ENCODE data around the gene IFNA7.
"Not testable (repeated sequence)": the region's sequence is repeated elsewhere in the genome, so short reads cannot be mapped to it uniquely, and the experiment has no call there.

DNA sequence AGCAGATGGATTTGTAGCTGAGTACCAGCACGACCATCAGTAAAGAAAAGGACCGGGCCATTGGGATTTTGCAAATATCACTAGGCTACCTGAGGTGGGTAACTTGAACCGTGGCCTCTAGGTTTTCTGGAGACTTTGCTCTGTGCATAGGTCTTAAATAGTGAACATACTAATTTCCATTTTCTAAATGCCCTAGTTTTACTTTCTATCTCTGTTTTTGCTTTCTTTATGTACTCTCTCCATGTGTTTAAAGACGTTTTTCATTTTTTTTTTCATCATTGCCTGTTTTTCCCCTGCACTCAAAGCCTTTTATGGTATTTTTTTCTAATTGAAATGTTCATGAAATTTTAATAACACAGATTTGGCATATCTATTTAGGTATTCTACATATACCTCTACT is at the start of gene IFNA7:
- TF ChIP-seq, protein P1, sequence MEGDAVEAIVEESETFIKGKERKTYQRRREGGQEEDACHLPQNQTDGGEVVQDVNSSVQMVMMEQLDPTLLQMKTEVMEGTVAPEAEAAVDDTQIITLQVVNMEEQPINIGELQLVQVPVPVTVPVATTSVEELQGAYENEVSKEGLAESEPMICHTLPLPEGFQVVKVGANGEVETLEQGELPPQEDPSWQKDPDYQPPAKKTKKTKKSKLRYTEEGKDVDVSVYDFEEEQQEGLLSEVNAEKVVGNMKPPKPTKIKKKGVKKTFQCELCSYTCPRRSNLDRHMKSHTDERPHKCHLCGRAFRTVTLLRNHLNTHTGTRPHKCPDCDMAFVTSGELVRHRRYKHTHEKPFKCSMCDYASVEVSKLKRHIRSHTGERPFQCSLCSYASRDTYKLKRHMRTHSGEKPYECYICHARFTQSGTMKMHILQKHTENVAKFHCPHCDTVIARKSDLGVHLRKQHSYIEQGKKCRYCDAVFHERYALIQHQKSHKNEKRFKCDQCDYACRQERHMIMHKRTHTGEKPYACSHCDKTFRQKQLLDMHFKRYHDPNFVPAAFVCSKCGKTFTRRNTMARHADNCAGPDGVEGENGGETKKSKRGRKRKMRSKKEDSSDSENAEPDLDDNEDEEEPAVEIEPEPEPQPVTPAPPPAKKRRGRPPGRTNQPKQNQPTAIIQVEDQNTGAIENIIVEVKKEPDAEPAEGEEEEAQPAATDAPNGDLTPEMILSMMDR (IDR thresholded peaks at IDR 0.05; ENCODE audit: borderline replicate concordance, extremely low read depth, low read length, poor library complexity, severe bottlenecking) = not testable (repeated sequence)
- TF ChIP-seq EZH2 (IDR thresholded peaks at IDR 0.05; ENCODE audit: borderline replicate concordance, low read depth, low read length, severe bottlenecking) = not testable (repeated sequence)
